Cardiac muscle cell (in vitro differentiated cells and primary cell): ENCODE data around the gene SIRT4. TPM values are rescaled to one million over a fixed set of nuclear protein-coding genes. Genes with fewer than 3 reads are reported as not detected.
A peak's percentile ranks its signal among the peaks of the same experiment; 100 is the strongest.
"Not testable (repeated sequence)": the region's sequence is repeated elsewhere in the genome, so short reads cannot be mapped to it uniquely, and the experiment has no call there.

Source experiments
- DNase-seq, 2 donors: peaks; one replicate each; pipeline versions ENCODE4 v3.0.0 to v3.0.0-alpha.2; 2010 to 2017; ENCODE audit warnings: low read depth in 1 of 2, low spot score in 1 of 2
- H3K27ac ChIP-seq: fragments of 200-600 bp; sonication (generic); 2 replicates; pipeline ENCODE4 v1.5.1; 2016
- H3K27me3 ChIP-seq: fragments of 200-600 bp; sonication (generic); 2 replicates; pipeline ENCODE4 v1.6.0; 2016; ENCODE audit warnings: control low read depth
- H3K36me3 ChIP-seq: fragments of 200-600 bp; sonication (generic); 2 replicates; pipeline ENCODE4 v1.5.1; 2016; ENCODE audit warnings: control low read depth
- H3K4me1 ChIP-seq: fragments of 200-600 bp; sonication (generic); 2 replicates; pipeline ENCODE4 v1.8.1; 2017; ENCODE audit warnings: low read depth, mild to moderate bottlenecking, mixed run types
- H3K4me3 ChIP-seq: fragments of 200-600 bp; sonication (generic); 2 replicates; pipeline ENCODE4 v1.5.1; 2016; ENCODE audit warnings: mild to moderate bottlenecking
- H3K9me3 ChIP-seq: fragments of 200-600 bp; sonication (generic); 2 replicates; pipeline ENCODE4 v1.5.1; 2017; ENCODE audit warnings: low read depth, mild to moderate bottlenecking, control low read depth
- CTCF ChIP-seq: IDR thresholded peaks from 2 replicates; pipeline ENCODE4 v1.5.1; 2012; ENCODE audit warnings: low read depth, mild to moderate bottlenecking, low read length
- polyA plus RNA-seq: library from polyadenylated mRNA; unstranded; fragments of >200 nt; fragmentation: Nextera tagmentation; extraction: Ambion mirVana; gene quantifications from 2 replicates; pipeline ENCODE4 v1.2.1, GENCODE V29; 2016
- total RNA-seq: library from RNA; depleted of rRNA; stranded (reverse); fragments of >200 nt; gene quantifications from 2 replicates; pipeline ENCODE4 v1.2.3, GENCODE V29; 2016

SIRT4 gene
- 7.4 and 10.3 TPM in 2 replicates for total RNA-seq
- polyA plus RNA-seq = 6.7 and 15.8 TPM in 2 replicates

- no peaks in the 10 kb centered on the region for H3K4me1 ChIP-seq
- peak within 1 kb of the TSS; percentile 53 for H3K27ac ChIP-seq
- peak within 1 kb of the TSS; percentile 48 for H3K4me3 ChIP-seq
- TF ChIP-seq CTCF = peak; percentile 88
- DNase-seq = peak; percentile 94 to 96
- no peaks in the 10 kb centered on the region for H3K36me3 ChIP-seq
- no peaks in the 10 kb centered on the region for H3K9me3 ChIP-seq
- H3K27me3 ChIP-seq = no peaks in the 10 kb centered on the region
Measured at GRCh38 chr12:120301962-120302815, at the start of gene SIRT4. Gene SIRT4, plus strand, starts transcription at chr12:120302321. Its CDS starts 1,241 bp downstream, at chr12:120303562.

- DNase-seq, H3K36me3 ChIP-seq, H3K27ac ChIP-seq, H3K27me3 ChIP-seq, H3K9me3 ChIP-seq, H3K4me3 ChIP-seq: not testable (repeated sequence)
- peaks cover 16% of the 10 kb centered on the region for H3K4me1 ChIP-seq
Measured at GRCh38 chr12:120253313-120253712, 48.8 kb upstream of the SIRT4 start.

- Histone ChIP-seq H3K27me3 (no peaks in the 10 kb centered on the region), H3K4me1 (peaks cover 4% of the 10 kb centered on the region), H3K27ac (no peak overlapping the region), H3K36me3 (no peaks in the 10 kb centered on the region), H3K4me3 (no peak overlapping the region), H3K9me3 (no peaks in the 10 kb centered on the region)
- no peak for TF ChIP-seq CTCF
- no peak for DNase-seq
Measured at GRCh38 chr12:120254809-120255208, 47.3 kb upstream of the SIRT4 start.

- H3K4me3 ChIP-seq = no peak overlapping the region
- H3K9me3 ChIP-seq = no peaks in the 10 kb centered on the region
- H3K27me3 ChIP-seq = no peaks in the 10 kb centered on the region
- peak in 1 of 2 donors; percentile 97 for DNase-seq
- H3K36me3 ChIP-seq = no peaks in the 10 kb centered on the region
- no peak for TF ChIP-seq CTCF
- H3K4me1 ChIP-seq = peaks cover 4% of the 10 kb centered on the region
- H3K27ac ChIP-seq = peak overlapping the region; percentile 34
Measured at GRCh38 chr12:120257041-120257821, 44.9 kb upstream of the SIRT4 start.

GRCh38 chr12:120258323-120258896, 43.7 kb upstream of the SIRT4 start:
- H3K36me3 ChIP-seq = no peaks in the 10 kb centered on the region

More at GRCh38 chr12:120258323-120258896, 43.7 kb upstream of the SIRT4 start:
- Histone ChIP-seq H3K4me3 (no peak overlapping the region), H3K27ac (no peak overlapping the region), H3K4me1 (peaks cover 10% of the 10 kb centered on the region), H3K9me3 (no peaks in the 10 kb centered on the region), H3K27me3 (no peaks in the 10 kb centered on the region)
- no peak for DNase-seq
- no peak for TF ChIP-seq CTCF
